H1 (cell line): ENCODE data around the gene PDP2. TPM values are rescaled to one million over a fixed set of nuclear protein-coding genes. Genes with fewer than 3 reads are reported as not detected.

ENCODE experiments used
- CTCF ChIP-seq, 3 experiments: IDR thresholded peaks; 1 replicate in 2 of 3; 2 replicates in 1 of 3; pipeline versions ENCODE4 v1.5.1 to v1.6.1; 2011; ENCODE audit warnings: low read length in 3 of 3, mild to moderate bottlenecking in 3 of 3, inconsistent platforms in 2 of 3, low read depth in 1 of 3, moderate library complexity in 1 of 3; ENCODE audit not compliant: insufficient read depth in 1 of 3; ENCODE audit errors: control extremely low read depth in 1 of 3
- E2F6 ChIP-seq: IDR thresholded peaks from 2 replicates; pipeline ENCODE4 v1.6.1; 2012; ENCODE audit warnings: inconsistent platforms
- JUND ChIP-seq: IDR thresholded peaks from 2 replicates; pipeline ENCODE4 v1.6.1; 2011; ENCODE audit warnings: mild to moderate bottlenecking, improper control_type of control experiment, low read length
- KDM1A ChIP-seq: fragments of 200-600, 300-600 bp; sonication (generic); IDR thresholded peaks from 2 replicates; pipeline ENCODE4 v1.7.1; 2016; ENCODE audit warnings: mild to moderate bottlenecking, low read length, borderline replicate concordance
- POLR2A ChIP-seq, 2 experiments: IDR thresholded peaks; 1 replicate in 1 of 2; 2 replicates in 1 of 2; pipeline ENCODE4 v1.6.1; 2011; ENCODE audit warnings: low read depth in 2 of 2, low read length in 2 of 2, mild to moderate bottlenecking in 2 of 2; ENCODE audit errors: control extremely low read depth in 1 of 2
- RBBP5 ChIP-seq: IDR thresholded peaks from 2 replicates; pipeline ENCODE4 v1.7.1; 2012; ENCODE audit warnings: low read depth, mild to moderate bottlenecking, inconsistent platforms, low read length, moderate library complexity, borderline replicate concordance
- SIX5 ChIP-seq: IDR thresholded peaks from 2 replicates; pipeline ENCODE4 v1.6.1; 2011; ENCODE audit warnings: mild to moderate bottlenecking, low read depth, low read length
- polyA plus RNA-seq, 7 experiments: library from polyadenylated mRNA; depleted of rRNA in 3 of 7; stranded (reverse) in 5 of 7; unstranded in 2 of 7; fragments of >200 nt in 5 of 7; fragments of 200-250 nt in 2 of 7; gene quantifications; 1 replicate in 5 of 7; 2 replicates in 1 of 7; 4 replicates in 1 of 7; pipeline versions ENCODE4 v1.2.1 to v1.2.3, GENCODE V29; 2011 to 2013; ENCODE audit warnings: missing spikeins in 2 of 7, mixed read lengths in 2 of 7
- total RNA-seq: library from RNA; stranded (reverse); fragmentation: NEBNext Ultra II Directional; extraction: Animal tissue kit (Norgen Biotek cat#: 25700); gene quantifications from 2 replicates; pipeline ENCODE4 v1.2.1, GENCODE V29; 2021

The PDP2 gene
- total and polyA plus RNA-seq, 2 of the 8 experiments (the other 6 are each of a cell fraction or from before 2014, with no cell fraction given), result 11.7 to 36.5 TPM

- TF ChIP-seq E2F6 (no peak), JUND (no peak), SIX5 (no peak), POLR2A (IDR thresholded peaks at IDR 0.05; ENCODE audit: control extremely low read depth in 1 of 2, low read depth in 2 of 2, low read length in 2 of 2) (no peak), CTCF (IDR thresholded peaks at IDR 0.05; ENCODE audit: control extremely low read depth in 1 of 3, insufficient read depth in 1 of 3, low read depth in 1 of 3, low read length in 3 of 3) (no peak), KDM1A (no peak), RBBP5 (no peak)
Measured at GRCh38 chr16:66906916-66907836, 26.9 kb downstream of the PDP2 start (continued).
